ENCODE results near the gene SPPL2B. TPM values are rescaled to one million over a fixed set of nuclear protein-coding genes. Genes with fewer than 3 reads are reported as not detected.
A peak's percentile ranks its signal among the peaks of the same experiment; 100 is the strongest.

Gene SPPL2B
- total RNA-seq, 1 donor from 2014 or later: 77.0 TPM

DNA sequence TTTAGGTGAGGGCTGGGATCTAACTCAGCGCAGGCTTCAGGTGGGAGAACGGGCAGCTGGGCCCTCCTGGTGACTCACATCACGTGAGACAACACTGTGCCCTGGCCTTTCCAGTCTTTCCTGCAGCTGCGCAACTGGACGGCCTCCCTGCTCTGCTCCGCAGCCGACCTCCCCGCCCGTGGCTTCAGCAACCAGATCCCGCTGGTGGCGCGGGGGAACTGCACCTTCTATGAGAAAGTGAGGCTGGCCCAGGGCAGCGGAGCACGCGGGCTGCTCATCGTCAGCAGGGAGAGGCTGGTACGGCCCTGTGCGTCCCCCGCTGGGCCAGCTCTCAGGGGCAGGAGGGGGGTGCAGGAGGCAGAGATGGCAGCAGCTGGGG is 8.8 kb downstream of the SPPL2B start:
- H3K27me3 Mint-ChIP-seq (ENCODE audit: unreplicated experiment): no peaks in the 10 kb centered on the region
- H3K9me3 Mint-ChIP-seq (ENCODE audit: unreplicated experiment): no peaks in the 10 kb centered on the region
- DNase-seq (ENCODE audit: extremely low spot score, unreplicated experiment): no peak
- no peak overlapping the region for H3K27ac Mint-ChIP-seq (ENCODE audit: unreplicated experiment)
- H3K4me3 Mint-ChIP-seq (ENCODE audit: unreplicated experiment): no peak overlapping the region
- TF ChIP-seq, protein P1, sequence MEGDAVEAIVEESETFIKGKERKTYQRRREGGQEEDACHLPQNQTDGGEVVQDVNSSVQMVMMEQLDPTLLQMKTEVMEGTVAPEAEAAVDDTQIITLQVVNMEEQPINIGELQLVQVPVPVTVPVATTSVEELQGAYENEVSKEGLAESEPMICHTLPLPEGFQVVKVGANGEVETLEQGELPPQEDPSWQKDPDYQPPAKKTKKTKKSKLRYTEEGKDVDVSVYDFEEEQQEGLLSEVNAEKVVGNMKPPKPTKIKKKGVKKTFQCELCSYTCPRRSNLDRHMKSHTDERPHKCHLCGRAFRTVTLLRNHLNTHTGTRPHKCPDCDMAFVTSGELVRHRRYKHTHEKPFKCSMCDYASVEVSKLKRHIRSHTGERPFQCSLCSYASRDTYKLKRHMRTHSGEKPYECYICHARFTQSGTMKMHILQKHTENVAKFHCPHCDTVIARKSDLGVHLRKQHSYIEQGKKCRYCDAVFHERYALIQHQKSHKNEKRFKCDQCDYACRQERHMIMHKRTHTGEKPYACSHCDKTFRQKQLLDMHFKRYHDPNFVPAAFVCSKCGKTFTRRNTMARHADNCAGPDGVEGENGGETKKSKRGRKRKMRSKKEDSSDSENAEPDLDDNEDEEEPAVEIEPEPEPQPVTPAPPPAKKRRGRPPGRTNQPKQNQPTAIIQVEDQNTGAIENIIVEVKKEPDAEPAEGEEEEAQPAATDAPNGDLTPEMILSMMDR (IDR thresholded peaks at IDR 0.05): peak; percentile 41
- H3K36me3 Mint-ChIP-seq (ENCODE audit: unreplicated experiment): no peaks in the 10 kb centered on the region
- peaks cover 6% of the 10 kb centered on the region for H3K4me1 Mint-ChIP-seq (ENCODE audit: unreplicated experiment)

DNA sequence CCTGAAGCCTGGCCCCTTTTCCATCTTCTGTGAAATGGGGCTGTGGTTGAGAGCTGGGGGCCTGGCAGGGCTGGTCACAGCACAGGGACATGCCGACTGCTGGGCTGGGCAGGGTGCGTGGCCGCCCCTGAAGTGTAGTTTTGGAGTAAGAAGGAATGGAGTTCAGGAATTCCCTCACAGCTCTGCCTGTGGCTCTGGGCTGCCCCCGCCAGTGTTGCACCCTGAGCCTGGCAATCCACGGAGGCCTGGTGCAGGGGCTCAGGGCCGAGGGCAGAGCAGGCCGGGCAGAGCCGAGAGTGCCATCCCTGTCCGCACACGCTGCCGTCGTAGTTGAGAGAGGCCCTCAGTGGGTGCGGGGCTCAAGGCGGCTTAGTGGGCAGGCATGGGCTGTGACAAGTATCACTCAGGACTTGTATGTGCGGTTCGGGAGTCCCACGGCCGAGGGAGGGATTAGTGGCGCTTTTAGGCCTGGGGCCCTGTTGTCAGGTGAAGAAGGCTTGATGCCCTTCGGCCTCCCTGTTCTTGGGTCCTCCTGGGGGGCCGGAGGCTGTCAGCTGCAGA is 9.7 kb downstream of the SPPL2B start:
- H3K4me3 Mint-ChIP-seq (ENCODE audit: unreplicated experiment): no peak overlapping the region
- no peaks in the 10 kb centered on the region for H3K36me3 Mint-ChIP-seq (ENCODE audit: unreplicated experiment)
- H3K27ac Mint-ChIP-seq (ENCODE audit: unreplicated experiment): no peak overlapping the region
- no peaks in the 10 kb centered on the region for H3K27me3 Mint-ChIP-seq (ENCODE audit: unreplicated experiment)
- no peaks in the 10 kb centered on the region for H3K9me3 Mint-ChIP-seq (ENCODE audit: unreplicated experiment)
- DNase-seq (ENCODE audit: extremely low spot score, unreplicated experiment): no peak
- H3K4me1 Mint-ChIP-seq (ENCODE audit: unreplicated experiment): peaks cover 6% of the 10 kb centered on the region
- TF ChIP-seq, protein P1 (IDR thresholded peaks at IDR 0.05): no peak

- Mint-ChIP-seq H3K4me3 (ENCODE audit: unreplicated experiment) (no peak overlapping the region), H3K36me3 (ENCODE audit: unreplicated experiment) (no peaks in the 10 kb centered on the region), H3K4me1 (ENCODE audit: unreplicated experiment) (peaks cover 6% of the 10 kb centered on the region), H3K27me3 (ENCODE audit: unreplicated experiment) (no peaks in the 10 kb centered on the region), H3K27ac (ENCODE audit: unreplicated experiment) (no peak overlapping the region), H3K9me3 (ENCODE audit: unreplicated experiment) (no peaks in the 10 kb centered on the region)
- TF ChIP-seq, protein P1 (IDR thresholded peaks at IDR 0.05): no peak
- DNase-seq (ENCODE audit: extremely low spot score, unreplicated experiment): no peak
Measured at GRCh38 chr19:2338751-2339643, 10.5 kb downstream of the SPPL2B start.

- Mint-ChIP-seq H3K27ac (ENCODE audit: unreplicated experiment) (no peak overlapping the region), H3K9me3 (ENCODE audit: unreplicated experiment) (no peaks in the 10 kb centered on the region), H3K4me3 (ENCODE audit: unreplicated experiment) (no peak overlapping the region), H3K27me3 (ENCODE audit: unreplicated experiment) (no peaks in the 10 kb centered on the region), H3K4me1 (ENCODE audit: unreplicated experiment) (peaks cover 6% of the 10 kb centered on the region), H3K36me3 (ENCODE audit: unreplicated experiment) (peaks cover 2% of the 10 kb centered on the region)
- TF ChIP-seq, protein P1 (IDR thresholded peaks at IDR 0.05): no peak
- DNase-seq (ENCODE audit: extremely low spot score, unreplicated experiment): no peak
Measured at GRCh38 chr19:2339644-2340310, 11.3 kb downstream of the SPPL2B start.

All from osteocyte (in vitro differentiated cells).